ENCODE results near the gene METTL26. TPM values are rescaled to one million over a fixed set of nuclear protein-coding genes. Genes with fewer than 3 reads are reported as not detected.

Gene METTL26
- total and polyA plus RNA-seq, 9 of the 15 experiments (the other 6 are each of a cell fraction or from before 2014, with no cell fraction given) = 7.3 to 262 (median 80.9) TPM

GRCh38 chr16:674968-675883, 39.1 kb upstream of the METTL26 start, which contains the start of gene RHBDL1 (continued):
- TF ChIP-seq ZBTB26 (CRISPR knock-in tag; IDR thresholded peaks at IDR 0.05) (0 out of 2 replicates have a peak, but pooled peaks have one; percentile 49), DPF2 (IDR thresholded peaks at IDR 0.05) (peak; percentile 65), TFAP4 (CRISPR knock-in tag; IDR thresholded peaks at IDR 0.05; ENCODE audit: borderline replicate concordance) (peak; percentile 88), EZH2 (IDR thresholded peaks at IDR 0.05; ENCODE audit: borderline replicate concordance, low read depth, low read length) (no peak), SRF (CRISPR knock-in tag; IDR thresholded peaks at IDR 0.05) (peak in 1 of 2 experiments; percentile 61; a peak in 1 of 4 replicates), SMAD3 (CRISPR knock-in tag; conservative IDR thresholded peaks at IDR 0.05) (0 out of 2 replicates have a peak, but pooled peaks have one; percentile 19), ZNF407 (IDR thresholded peaks at IDR 0.05; ENCODE audit: low read depth) (no peak), E2F1 (CRISPR knock-in tag; IDR thresholded peaks at IDR 0.05) (no peak), ZNF57 (CRISPR knock-in tag; IDR thresholded peaks at IDR 0.05) (0 out of 2 replicates have a peak, but pooled peaks have one; percentile 22), DACH1 (IDR thresholded peaks at IDR 0.05; ENCODE audit: partially characterized antibody) (peak; percentile 65), ZNF584 (CRISPR knock-in tag; IDR thresholded peaks at IDR 0.05; ENCODE audit: low read depth) (no peak), E2F5 (CRISPR knock-in tag; IDR thresholded peaks at IDR 0.05) (no peak)
